Ascending aorta (tissue), 2 donors: ENCODE results near the gene NRL. TPM values are rescaled to one million over a fixed set of nuclear protein-coding genes. Genes with fewer than 3 reads are reported as not detected.
"Not testable (repeated sequence)": the region's sequence is repeated elsewhere in the genome, so short reads cannot be mapped to it uniquely, and the experiment has no call there.

Experiments
- DNase-seq, 2 donors: peaks; one replicate each; pipeline ENCODE4 v3.0.0-alpha.2; 2019; ENCODE audit warnings: low spot score in 2 of 2
- H3K27ac ChIP-seq, 2 donors: fragments of 200-600 bp; sonication (generic); one replicate each; pipeline ENCODE4 v1.5.1; 2016 to 2017; ENCODE audit warnings: mild to moderate bottlenecking in 1 of 2
- H3K27me3 ChIP-seq: fragments of 200-600 bp; sonication (generic); one replicate; pipeline ENCODE4 v1.5.1; 2017
- H3K36me3 ChIP-seq, 2 donors: fragments of 200-600 bp; sonication (generic); one replicate each; pipeline ENCODE4 v1.5.1; 2016
- H3K4me1 ChIP-seq, 2 donors: fragments of 200-600 bp; sonication (generic); one replicate each; pipeline ENCODE4 v1.5.1; 2016 to 2017; ENCODE audit warnings: mild to moderate bottlenecking in 1 of 2
- H3K4me3 ChIP-seq, 2 donors: fragments of 200-600 bp; sonication (generic); one replicate each; pipeline ENCODE4 v1.5.1; 2016 to 2017; ENCODE audit warnings: mild to moderate bottlenecking in 1 of 2
- H3K9me3 ChIP-seq, 2 donors: fragments of 200-600 bp; sonication (generic); one replicate each; pipeline ENCODE4 v1.5.1; 2016
- CTCF ChIP-seq, 3 experiments: fragments of 200-600 bp in 2 of 3; fragments of 450-650 bp in 1 of 3; sonication (generic) in 2 of 3; IDR thresholded peaks; one replicate each; pipeline ENCODE4 v1.5.1; 2016 to 2019; ENCODE audit warnings: antibody characterized with exemption in 3 of 3, mild to moderate bottlenecking in 1 of 3, moderate library complexity in 1 of 3
- intact Hi-C: fragments of 100-400 bp; cut with DNase I; formaldehyde crosslinking; loops from one replicate; pipeline ENCODE4 v1.15.1; 2023
- total RNA-seq: library from RNA; depleted of rRNA; stranded (reverse); fragments of >200 nt; gene quantifications from one replicate; pipeline ENCODE4 v1.1.0, GENCODE V29; 2016

NRL gene
- total RNA-seq, 1 donor from 2014 or later = not detected

GRCh38 chr14:24042746-24043145, 72.0 kb downstream of the NRL start:
- Histone ChIP-seq H3K4me3 (no peak overlapping the region), H3K9me3 (no peaks in the 10 kb centered on the region), H3K27me3 (no peaks in the 10 kb centered on the region), H3K36me3 (no peaks in the 10 kb centered on the region), H3K27ac (no peak overlapping the region), H3K4me1 (no peaks in the 10 kb centered on the region)
- intact Hi-C loops = no loop called here
- DNase-seq = no peak
- TF ChIP-seq CTCF (IDR thresholded peaks at IDR 0.05) = no peak

DNA sequence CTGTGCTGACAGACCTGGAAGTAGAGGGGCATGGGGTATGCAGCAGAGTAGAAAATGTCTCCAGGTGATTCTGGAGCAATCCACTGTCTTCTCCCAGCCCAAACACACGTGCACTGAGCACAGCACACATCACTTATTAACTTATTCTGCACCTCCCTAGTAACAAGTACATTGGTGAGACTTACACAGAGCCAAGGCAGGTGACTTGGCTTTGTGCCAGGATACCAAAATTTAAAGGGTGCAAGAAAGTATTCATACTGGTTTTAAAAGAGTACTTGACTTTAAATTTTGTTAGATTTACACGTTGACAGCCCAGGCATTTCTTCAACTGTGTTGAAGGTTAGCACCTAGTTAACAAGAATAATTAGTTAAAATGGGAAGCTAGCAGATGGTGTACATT, 74.1 kb downstream of the NRL start:
- Histone ChIP-seq H3K4me1 (peaks cover 0 to 2% of the 10 kb centered on the region in 2 donors), H3K27me3 (no peaks in the 10 kb centered on the region), H3K27ac (no peak overlapping the region), H3K9me3 (no peaks in the 10 kb centered on the region), H3K36me3 (no peaks in the 10 kb centered on the region), H3K4me3 (no peak overlapping the region)
- no peak for DNase-seq
- intact Hi-C loops = no loop called here
- TF ChIP-seq CTCF (IDR thresholded peaks at IDR 0.05) = no peak

- no peak for DNase-seq
- Histone ChIP-seq H3K36me3 (no peaks in the 10 kb centered on the region), H3K4me3 (no peak overlapping the region), H3K27ac (no peak overlapping the region), H3K4me1 (peaks cover 0 to 2% of the 10 kb centered on the region in 2 donors), H3K27me3 (no peaks in the 10 kb centered on the region), H3K9me3 (no peaks in the 10 kb centered on the region)
- intact Hi-C loops = no loop called here
- no peak for TF ChIP-seq CTCF (IDR thresholded peaks at IDR 0.05)
These were observed 76.1 kb downstream of the NRL start for GRCh38 chr14:24038686-24039085.

GRCh38 chr14:24037658-24038037, 77.1 kb downstream of the NRL start:
- no peak for TF ChIP-seq CTCF (IDR thresholded peaks at IDR 0.05)

GRCh38 chr14:24036963-24037657, 77.6 kb downstream of the NRL start:
- intact Hi-C loops = loop anchor here (1.0 to 2.0 kb wide), 2 partner anchors 23 to 48 kb away; partner anchors contain the start of gene DHRS4L2
- H3K36me3 ChIP-seq, H3K9me3 ChIP-seq, H3K4me1 ChIP-seq, DNase-seq, H3K27me3 ChIP-seq: not testable (repeated sequence)
- Histone ChIP-seq H3K4me3 (peak overlapping the region; percentile 58 to 69), H3K27ac (peak overlapping the region; percentile 89 to 90)

More at GRCh38 chr14:24037658-24038037, 77.1 kb downstream of the NRL start:
- peak overlapping the region; percentile 58 to 89 for H3K27ac ChIP-seq
- H3K4me1 ChIP-seq = peaks cover 0 to 2% of the 10 kb centered on the region in 2 donors
- H3K9me3 ChIP-seq = peaks cover 0 to under 1% of the 10 kb centered on the region in 2 donors
- intact Hi-C loops = loop anchor here (2.0 kb wide), 1 partner anchor 49 kb away; the partner anchor contains the start of gene DHRS4L2
- H3K27me3 ChIP-seq = no peaks in the 10 kb centered on the region
- no peaks in the 10 kb centered on the region for H3K36me3 ChIP-seq
- no peak overlapping the region for H3K4me3 ChIP-seq
- DNase-seq = no peak

DNA sequence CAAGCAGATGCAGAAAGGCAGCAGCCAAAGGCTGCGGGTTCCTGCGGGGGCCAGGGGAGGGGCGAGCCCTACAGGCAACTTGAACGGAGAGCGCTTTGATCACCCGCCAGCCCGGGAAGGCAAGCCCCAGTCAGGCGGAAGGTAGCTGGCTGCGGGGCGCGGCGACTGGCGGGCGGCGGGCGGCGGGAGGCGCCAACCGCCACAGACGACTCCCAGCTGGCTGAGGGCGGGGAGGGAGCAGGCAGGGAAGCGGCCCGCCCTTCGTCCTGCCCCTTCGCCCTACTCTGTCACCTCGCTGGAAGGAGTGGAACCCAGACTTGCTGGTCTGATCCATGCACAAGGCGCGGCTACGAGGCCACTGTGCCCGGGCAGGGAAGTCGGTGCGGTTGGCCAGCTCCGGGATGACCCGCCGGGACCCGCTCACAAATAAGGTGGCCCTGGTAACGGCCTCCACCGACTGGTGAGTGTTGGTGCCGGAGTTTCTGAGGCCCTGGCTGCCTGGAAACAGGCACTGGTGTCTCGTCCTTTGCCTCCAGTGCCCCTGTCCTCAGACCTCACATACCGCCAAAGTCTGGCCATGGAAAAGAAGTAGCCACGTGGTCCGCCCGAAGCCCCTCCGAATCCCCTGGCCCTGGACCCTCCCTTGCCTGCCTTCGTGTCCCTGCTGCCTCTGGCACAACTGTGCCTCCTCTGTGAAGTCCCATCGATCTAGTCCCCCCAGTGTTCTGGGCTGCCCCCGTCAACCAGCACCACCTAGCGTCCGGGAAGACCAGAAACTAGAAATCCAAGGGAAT, 78.4 kb downstream of the NRL start:
- peak; percentile 75 to 83 (median 75) for TF ChIP-seq CTCF (IDR thresholded peaks at IDR 0.05)
- DNase-seq = peak; percentile 54 to 86
- intact Hi-C loops = loop anchor here (1.0 to 2.0 kb wide), 2 partner anchors 22 to 48 kb away; partner anchors contain the start of gene DHRS4L2

DNA sequence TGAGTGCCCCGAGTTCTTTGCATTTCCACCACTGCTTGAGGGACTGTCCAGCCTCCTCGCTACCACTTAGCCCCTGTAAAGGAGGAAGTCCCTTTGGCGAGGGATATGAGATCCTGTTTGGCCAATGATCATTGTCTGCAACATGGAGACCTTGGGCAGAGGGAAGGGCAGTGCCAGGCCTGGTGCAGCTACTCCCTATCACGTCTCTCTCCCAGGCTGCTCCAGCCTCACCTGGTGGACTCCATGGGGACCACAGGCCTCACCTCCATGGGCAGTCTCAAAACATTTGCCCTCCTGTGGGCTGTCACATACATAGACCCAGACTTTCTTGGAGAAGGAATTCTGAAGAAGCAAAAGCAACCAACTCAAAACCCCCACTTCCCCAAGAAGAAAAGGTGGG, 79.0 kb downstream of the NRL start:
- not testable (repeated sequence) for H3K27me3 ChIP-seq, H3K4me1 ChIP-seq, DNase-seq, H3K9me3 ChIP-seq, H3K36me3 ChIP-seq
- Histone ChIP-seq H3K4me3 (peak overlapping the region; percentile 58 to 69), H3K27ac (peak overlapping the region; percentile 89 to 90)
- intact Hi-C loops = loop anchor here (1.0 to 2.0 kb wide), 2 partner anchors 21 to 47 kb away; partner anchors contain the start of gene DHRS4L2

More for the DNA sequence above, 78.4 kb downstream of the NRL start:
- no peaks in the 10 kb centered on the region for H3K27me3 ChIP-seq
- H3K4me3 ChIP-seq = peak overlapping the region; percentile 58 to 69
- H3K4me1 ChIP-seq = peaks cover 0 to 2% of the 10 kb centered on the region in 2 donors
- H3K27ac ChIP-seq = peak overlapping the region; percentile 89 to 90
- H3K36me3 ChIP-seq = no peaks in the 10 kb centered on the region
- H3K9me3 ChIP-seq = peaks cover 0 to 7% of the 10 kb centered on the region in 2 donors
